GM12801 (cell line): ENCODE results near the gene COBLL1.

Experiments
- CTCF ChIP-seq: IDR thresholded peaks from one replicate; pipeline ENCODE4 v1.5.1; 2011; ENCODE audit warnings: control low read depth; ENCODE audit not compliant: insufficient read length; ENCODE audit errors: extremely low read depth

Gene COBLL1

DNA sequence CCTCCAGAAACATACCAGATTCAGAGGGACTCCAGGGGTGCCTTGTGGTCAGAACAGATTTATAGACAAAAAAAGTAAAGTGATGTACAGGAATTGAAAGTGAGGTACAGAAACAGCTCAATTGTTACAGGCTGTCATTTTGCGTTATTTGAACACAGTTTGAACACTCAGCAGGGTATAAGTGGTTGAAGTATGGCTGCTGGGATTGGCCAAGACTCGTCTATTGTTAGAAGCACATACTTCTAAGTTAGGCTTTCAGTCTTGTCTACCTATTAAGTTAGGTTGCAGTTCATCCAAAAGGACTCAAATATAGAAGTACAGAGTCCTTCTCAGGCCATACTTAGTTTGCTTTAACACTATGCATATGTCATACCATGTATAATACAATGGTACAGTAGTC lies 199.4 kb downstream of the COBLL1 start:
- no peak for TF ChIP-seq CTCF
